HG02642 (cell line): ENCODE results near the gene PSME3.

Experiments
- ATAC-seq: cut with Tn5 transposase; IDR thresholded peaks from one replicate; pipeline ENCODE4 v1.9.1; 2021; ENCODE audit warnings: mild to moderate bottlenecking; ENCODE audit not compliant: unreplicated experiment, poor library complexity

Gene PSME3

DNA sequence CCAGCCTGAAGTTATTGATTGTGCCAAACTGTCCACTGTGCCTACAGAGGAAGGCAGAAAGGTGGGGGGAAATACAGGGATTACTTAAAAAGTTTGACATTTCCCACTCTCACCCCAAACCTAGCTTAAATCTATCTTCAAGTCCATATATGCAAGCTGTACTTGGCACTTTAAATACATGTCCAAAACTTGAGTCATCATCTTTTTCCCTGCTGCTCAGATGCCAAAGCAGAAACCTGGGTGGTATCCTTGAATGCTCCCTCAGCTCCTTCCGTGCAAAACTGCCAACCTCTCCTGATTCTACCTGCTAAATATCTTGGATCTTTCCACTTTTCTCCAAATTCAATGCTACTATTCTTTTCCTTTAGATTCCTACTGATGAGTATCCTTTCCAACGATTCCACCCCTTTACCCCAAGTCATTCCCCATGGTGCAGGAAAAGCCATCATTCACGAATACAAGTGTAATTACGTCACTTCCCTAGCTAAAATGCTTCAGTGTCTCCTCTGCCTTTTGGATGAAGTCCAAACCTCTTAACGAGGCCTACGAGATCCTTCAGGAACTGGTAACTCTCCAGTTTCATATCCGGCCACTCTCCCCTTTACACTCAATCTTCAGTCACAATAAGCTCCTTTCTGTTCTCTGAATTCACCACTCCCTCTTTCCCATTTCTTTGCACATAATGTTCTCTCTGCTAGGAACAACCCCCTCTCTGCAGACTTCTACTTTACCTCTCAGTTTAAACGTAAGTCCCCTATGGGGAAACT lies 18.4 kb upstream of the PSME3 start:
- ATAC-seq, result no peak

DNA sequence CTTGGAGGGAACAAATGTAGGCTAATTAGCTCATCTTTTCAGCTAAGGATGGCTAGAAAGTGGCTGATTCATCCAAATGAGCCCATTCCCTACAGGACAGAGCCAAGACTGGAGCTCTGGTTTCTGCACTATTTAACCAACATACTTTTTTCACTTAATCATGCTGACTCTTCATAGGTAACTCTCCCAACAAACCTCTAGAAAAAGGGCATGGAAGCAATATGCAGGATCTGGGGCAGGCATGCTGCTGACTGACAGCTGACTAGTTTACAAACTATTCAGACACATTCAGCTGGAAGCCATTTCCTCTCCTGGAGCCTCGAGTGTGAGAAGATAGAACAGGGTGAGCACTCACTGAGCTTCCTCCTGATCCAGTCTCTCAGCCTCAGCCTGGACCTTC lies 15.3 kb upstream of the PSME3 start:
- ATAC-seq, result no peak

DNA sequence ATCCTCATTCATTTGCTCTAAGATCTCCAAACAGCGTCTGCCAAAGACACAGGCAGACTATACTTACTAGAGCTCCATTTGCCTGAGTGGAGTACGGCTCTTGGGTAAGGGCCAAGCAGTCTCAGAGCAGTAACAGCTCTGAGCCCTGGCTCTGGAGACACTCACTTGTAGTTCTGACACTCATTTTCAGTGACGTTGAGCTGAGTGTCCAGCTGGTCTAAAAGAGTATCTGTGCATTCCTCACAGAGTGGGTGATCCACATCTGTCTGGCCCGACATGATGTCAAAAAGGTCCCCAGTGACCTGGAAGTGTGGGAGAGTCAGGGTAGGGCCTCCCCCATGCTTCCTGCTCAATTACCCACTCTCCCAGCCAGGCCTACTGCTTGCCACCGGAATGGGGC lies 14.8 kb upstream of the PSME3 start:
- ATAC-seq, result no peak

DNA sequence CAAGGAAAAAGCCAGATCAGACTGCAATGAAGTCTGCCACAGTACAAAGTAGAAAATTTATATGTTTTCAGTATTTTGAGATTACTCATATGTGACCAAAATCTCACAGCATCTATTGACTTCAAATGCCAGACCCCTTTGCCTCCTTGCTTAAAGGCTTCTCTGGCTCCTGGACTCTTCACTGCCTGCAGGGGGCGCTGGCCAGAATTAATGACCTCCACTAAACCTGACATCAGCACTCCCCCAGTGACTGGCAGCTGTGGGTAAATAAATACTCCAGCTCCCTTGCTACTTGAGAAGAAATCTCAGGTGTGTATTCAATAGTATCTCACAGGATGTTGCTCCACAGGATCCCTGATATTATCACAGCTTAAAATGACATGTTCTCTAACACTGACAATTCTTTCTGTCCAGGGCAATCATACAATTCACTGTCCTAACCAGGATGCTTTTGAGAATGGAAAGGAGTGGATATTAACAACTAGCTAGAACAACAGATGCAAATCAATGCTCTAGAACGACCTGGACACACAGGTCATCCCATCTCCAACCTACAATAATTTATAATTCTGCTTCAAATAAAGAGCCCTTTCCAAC lies 13.2 kb upstream of the PSME3 start:
- no peak for ATAC-seq

DNA sequence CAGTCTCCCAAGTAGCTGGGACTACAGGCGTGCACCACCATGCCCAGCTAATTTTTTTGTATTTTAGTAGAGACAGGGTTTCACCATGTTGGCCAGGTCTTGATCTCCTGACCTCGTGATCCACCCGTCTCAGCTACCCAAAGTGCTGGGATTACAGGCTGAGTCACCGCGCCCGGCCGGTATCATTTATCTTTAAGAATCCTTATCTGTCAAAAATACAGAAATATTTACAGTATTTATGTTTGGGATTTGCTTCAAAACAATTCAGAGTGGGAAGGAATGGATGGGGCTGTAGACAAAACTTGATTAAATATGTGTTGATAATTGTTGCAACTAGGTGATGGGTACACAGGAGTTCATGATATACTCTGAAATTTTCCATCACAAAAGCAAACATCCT lies 12.0 kb upstream of the PSME3 start:
- ATAC-seq, result no peak

DNA sequence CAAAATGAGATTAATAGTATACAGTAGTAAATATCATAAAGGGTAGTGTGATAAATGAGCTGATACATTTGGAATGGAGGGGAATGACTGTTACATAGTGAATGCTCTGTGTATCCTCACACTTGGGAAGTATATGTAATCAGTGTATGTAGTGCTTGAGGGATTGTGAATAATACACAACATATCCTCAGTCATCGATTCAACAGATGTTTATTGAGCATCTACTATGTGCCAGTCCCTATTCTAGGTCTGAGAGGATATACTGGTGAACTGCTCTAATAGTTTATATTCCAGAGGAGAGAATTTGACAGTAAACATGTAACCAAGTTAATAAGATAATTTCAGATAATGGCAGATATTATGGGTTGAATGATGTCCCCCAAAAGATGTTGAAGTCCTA lies 5.7 kb upstream of the PSME3 start:
- no peak for ATAC-seq

DNA sequence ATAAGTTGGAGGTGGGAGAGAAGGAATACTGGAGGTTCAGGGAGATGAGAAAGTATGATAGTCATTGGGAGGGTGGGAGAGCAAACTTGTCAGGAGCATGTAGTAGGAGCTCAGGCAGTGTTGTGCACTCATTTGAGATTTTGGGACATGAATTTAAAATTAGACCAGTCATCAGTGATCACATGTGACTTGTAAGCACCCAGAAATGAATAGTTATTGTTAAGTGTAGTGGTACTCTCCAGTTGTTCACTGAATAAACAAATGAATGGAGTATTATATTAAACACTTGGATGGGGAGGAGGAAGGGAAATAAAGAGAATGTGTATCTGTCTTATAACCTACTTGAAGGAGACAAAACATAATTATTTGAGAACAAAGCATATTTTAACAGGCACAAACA lies 2.2 kb upstream of the PSME3 start:
- no peak for ATAC-seq

DNA sequence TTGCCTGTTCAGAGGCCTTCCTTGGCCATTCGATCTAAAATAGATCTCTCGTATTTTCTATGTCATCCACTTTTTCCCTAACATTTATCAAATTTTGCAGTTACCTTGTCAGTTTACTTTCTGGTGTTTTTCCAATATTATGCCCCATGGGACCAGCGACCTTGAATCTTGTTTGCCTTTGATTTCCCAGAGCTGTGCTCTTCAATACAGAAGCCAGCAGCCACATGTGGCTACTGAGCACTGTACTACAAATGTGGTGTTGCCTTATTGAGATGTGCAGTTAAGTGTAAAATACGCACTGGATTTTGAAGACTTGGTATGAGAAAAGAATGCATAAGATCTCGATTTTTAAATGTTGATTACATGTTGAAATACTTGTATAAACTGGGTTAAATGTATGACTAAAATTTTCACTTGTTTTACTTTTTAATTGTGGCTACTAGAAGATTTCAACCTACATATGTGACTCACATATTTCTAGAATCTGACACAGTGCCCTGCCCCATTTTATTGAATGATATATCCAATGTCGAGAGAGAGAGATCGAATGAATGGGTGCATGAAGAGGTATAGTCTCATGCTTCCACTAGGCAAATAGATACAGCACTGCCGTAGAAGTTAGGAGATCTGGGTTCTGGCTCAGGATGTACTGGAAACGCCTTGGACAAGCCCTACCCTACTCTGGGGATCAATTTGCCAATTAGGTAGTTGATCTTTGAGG lies 824 bp upstream of the PSME3 start:
- ATAC-seq, result peak; percentile 5

DNA sequence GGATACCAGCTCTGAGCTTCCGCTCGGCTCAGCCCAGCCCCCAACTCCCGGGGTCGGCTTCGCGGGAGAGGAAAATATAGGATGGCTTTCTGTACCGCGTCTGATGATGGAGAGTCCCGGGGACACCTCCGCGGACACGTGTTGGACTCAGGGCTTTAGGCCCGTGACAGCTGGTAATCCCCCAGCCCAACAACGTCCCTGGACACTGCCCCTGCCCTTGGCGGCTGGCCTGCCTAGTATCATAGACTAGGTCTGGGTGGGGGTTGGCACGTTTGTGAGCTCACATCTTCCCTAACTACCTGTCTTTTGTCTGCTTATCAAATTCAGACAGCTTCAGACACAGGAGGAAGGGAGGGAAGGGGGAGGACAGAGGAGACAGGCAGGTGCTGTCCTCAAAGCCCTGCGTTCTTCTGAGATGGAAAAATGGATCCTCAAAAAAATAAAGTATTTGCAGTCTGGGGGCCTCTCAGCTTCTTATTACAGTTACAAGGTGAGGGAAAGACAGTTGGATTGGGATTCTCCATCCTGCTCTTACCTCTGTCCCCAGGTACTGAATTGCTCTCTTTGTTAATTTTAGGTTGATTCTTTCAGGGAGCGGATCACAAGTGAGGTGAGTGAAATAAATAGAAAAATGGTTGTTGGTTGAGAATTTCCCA lies 698 bp downstream of the PSME3 start:
- peak; percentile 9 for ATAC-seq

DNA sequence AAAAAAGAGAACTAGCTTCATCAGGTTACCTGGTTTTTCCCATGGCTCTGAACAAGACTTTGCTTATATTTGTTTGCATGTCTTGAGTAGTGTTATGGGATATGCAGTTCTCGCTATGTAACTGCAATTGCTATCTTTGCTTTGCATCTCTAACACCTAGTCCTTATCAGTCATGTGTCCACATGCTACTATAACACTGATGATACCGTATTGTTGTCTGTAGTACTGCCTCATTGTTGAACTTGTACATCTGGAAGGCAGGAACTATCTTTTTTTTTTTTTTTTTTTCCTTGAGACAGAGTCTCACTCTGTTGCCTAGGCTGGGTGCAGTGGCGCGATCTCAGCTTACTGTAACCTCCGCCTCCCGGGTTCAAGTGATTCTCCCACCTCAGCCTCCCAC lies 2.5 kb downstream of the PSME3 start:
- ATAC-seq, result no peak

DNA sequence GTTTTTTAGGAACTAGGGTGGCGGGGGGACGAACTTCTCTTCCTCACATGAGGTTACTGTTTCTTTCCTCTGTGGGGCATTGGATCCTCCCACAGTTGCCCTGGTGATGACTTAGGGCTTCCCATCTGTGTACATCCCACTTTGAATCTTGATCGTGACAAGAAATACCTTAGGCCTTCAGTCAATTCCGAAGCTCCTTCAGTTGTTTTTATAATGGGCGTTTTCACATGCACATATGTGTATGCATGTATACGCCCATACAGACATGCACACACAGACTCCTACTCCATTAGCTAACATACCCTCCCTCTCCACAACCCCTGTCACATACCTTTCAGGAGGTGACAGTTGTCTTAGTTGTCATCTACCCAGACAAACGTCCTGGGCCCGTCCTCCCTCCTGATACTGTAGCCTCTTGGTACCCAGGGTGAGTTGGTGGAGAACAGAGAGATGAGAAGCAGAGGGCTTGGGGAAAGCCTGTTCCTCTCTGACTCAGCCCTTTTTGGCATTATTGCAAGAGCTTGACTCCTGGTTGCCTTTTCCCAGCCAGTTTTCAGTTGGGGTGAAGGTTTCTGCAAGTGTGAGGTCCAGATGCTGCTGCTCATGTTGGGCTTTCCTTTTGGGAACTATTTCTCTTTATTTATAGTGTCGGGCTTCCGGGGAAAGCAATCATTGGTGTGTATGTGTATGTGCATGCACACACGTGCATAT lies 8.9 kb downstream of the PSME3 start:
- no peak for ATAC-seq

DNA sequence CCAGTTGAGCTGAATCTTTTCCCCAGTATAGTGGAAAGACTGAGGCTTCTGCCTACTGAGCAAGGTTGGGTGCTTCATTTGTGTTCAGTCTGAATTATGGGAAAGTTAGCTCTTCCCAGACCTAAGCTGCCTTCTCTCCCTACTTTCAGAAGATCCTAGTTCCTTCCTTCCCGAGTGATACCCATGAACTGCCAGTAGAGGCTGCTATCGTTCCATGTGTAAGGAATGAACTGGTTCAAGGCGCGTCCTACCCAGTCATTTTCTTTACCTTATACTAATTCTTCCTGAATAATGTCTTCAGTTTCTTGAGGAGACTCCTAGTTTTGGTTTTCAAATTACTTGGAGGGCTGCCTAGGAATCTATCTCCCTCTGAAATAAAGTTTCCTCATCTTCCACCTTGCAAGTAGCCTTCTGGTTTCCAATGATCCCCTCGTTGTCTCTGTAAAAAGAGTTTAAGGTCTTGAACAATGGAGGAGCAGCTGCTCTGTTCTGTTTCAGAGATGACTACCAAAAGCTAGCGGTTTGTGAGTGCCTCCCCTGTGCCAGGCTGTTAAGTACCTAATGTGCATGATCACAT lies 10.2 kb downstream of the PSME3 start:
- no peak for ATAC-seq

DNA sequence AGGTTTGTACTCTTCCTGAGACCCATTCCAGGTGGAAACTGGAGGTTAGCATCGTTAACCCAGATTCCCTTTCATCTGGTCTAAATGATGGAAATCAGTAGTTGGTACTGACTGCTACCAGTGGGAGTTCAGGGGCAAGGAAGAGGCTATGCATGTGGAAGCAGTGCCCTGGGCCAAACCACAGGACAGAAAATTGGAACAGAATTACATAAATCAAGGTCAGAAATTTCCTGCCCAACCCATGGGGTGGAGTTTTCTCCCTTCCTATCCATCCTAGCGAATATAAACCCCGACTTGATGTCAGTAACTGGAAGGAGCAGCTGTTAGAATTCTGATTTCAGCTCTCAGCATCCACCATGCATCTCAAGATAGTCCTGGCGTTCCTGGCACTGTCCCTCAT lies 11.1 kb downstream of the PSME3 start, which contains the start of gene AOC2:
Gene AOC2, plus strand, starts transcription at position 310 of the 400 bp plus-strand sequence. Its CDS starts 47 bp downstream, at position 357.
- ATAC-seq, result no peak

DNA sequence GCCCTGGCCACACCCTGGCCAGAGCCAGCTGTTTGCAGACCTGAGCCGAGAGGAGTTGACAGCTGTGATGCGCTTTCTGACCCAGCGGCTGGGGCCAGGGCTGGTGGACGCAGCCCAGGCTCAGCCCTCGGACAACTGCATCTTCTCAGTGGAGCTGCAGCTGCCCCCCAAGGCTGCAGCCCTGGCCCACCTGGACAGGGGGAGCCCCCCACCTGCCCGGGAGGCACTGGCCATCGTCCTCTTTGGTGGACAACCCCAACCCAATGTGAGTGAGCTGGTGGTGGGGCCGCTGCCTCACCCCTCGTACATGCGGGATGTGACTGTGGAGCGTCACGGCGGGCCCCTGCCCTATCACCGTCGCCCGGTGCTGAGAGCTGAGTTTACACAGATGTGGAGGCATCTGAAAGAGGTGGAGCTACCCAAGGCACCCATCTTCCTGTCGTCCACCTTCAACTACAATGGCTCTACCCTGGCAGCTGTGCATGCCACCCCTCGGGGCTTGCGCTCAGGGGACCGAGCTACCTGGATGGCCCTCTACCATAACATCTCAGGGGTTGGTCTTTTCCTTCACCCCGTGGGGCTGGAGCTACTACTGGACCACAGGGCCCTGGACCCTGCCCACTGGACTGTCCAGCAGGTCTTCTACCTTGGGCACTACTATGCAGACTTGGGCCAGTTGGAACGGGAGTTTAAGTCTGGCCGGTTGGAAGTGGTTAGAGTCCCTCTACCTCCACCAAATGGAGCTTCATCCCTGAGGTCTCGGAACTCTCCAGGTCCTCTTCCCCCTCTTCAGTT lies 11.8 kb downstream of the PSME3 start:
- ATAC-seq, result no peak

DNA sequence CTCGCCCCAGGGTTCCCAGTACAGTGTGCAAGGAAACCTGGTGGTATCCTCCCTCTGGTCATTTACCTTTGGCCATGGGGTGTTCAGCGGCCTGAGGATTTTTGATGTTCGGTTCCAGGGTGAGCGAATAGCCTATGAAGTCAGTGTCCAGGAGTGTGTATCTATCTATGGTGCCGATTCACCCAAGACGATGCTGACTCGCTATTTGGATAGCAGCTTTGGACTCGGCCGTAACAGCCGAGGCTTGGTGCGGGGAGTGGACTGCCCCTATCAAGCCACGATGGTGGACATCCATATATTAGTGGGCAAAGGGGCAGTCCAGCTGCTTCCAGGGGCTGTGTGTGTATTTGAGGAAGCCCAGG lies 12.3 kb downstream of the PSME3 start:
- ATAC-seq, result no peak

DNA sequence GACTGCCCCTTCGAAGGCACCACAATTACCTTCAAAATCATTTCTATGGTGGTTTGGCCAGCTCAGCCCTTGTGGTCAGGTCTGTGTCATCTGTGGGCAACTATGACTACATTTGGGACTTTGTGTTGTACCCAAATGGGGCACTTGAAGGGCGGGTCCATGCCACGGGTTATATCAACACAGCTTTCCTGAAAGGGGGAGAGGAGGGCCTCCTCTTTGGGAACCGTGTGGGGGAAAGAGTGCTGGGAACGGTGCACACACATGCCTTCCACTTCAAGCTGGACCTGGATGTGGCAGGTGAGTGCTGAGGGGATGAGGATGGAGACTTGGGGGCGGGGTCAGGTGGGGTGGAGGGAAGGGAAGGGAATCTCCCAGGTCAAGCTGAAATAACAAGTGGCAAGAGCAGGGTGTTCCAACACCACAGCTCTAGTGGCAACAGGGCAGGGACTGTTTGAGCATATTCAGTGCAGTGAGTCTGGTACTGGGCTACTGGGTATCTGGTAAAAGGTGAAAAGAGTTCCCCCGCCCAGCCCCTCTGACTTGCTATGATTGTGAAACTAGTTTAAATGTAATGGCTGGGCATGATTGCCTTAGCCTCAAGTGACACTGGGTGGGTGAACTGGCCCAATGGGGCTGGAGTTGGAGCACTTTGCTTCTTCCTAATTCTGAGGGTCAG lies 12.9 kb downstream of the PSME3 start:
- no peak for ATAC-seq

DNA sequence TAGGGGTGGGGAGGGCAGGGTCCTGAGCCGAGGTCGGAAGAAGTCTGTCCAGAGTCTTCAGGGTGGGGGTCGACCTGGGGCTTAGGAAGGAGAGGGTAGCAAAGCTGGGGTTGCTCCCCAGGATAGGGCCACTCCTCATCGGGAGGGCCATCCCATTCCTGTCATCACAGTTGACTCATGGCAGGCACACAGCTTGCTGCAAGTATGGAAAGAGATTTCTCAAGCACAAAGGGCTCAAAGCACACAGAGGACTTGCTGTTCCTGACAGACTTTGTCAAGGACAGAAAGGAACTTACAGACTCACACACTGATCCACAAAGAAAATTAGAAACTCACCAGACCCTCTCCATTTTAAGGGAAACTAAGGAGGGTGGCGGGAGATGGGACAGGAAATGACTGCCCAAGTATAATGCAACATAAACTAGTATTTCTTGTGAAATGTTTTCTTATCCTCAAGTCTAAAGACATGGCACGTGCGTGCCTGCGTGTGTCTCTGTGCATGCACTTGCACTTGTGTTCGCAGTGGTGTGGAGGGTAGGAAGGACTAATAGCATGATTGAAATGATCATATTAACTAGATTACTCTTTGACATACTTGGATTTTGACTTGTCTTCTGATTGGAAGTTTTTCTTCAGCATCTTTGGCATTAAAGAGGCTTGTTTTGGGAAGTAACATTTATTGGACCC lies 13.5 kb downstream of the PSME3 start:
- ATAC-seq, result no peak

DNA sequence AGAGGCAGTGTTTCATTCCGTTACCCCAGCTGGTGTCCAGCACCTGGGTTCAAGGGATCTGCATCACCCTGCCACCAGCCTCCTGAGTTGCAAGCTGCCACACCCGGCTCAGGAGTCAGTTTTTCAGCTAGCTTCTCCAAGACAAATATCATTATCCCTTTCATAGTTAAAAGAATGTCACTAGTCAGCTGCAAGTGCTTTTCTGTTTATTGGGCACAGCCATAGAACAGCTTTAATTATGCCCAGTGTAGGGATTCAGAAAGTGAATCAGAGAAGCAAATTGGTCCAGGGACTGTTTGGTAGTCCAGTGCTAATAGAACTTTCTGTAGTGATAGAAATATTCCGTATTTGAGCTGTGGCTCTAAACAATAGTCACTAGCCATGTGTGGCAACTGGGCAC lies 14.9 kb downstream of the PSME3 start:
- no peak for ATAC-seq
